ENCODE results near the gene KDM3A. TPM values are rescaled to one million over a fixed set of nuclear protein-coding genes. Genes with fewer than 3 reads are reported as not detected.

Gene KDM3A
- total RNA-seq, 1 donor from 2014 or later = 68.1 TPM

- DNase-seq (ENCODE audit: extremely low spot score, unreplicated experiment) = no peak
- Mint-ChIP-seq H3K9me3 (no peaks in the 10 kb centered on the region), H3K4me3 (no peak overlapping the region), H3K4me1 (ENCODE audit: unreplicated experiment) (no peaks in the 10 kb centered on the region), H3K27ac (no peak overlapping the region), H3K27me3 (no peaks in the 10 kb centered on the region), H3K36me3 (peaks cover 14% of the 10 kb centered on the region)
- TF ChIP-seq CTCF (conservative IDR thresholded peaks at IDR 0.05) = no peak
Measured at GRCh38 chr2:86510436-86510933, 69.3 kb downstream of the KDM3A start.

- Mint-ChIP-seq H3K27ac (peak overlapping the region; percentile 67), H3K27me3 (no peaks in the 10 kb centered on the region), H3K36me3 (peaks cover 20% of the 10 kb centered on the region), H3K9me3 (no peaks in the 10 kb centered on the region), H3K4me1 (ENCODE audit: unreplicated experiment) (no peaks in the 10 kb centered on the region), H3K4me3 (no peak overlapping the region)
- DNase-seq (ENCODE audit: extremely low spot score, unreplicated experiment) = no peak
- no peak for TF ChIP-seq CTCF (conservative IDR thresholded peaks at IDR 0.05)
Measured at GRCh38 chr2:86512034-86512433, 70.9 kb downstream of the KDM3A start.

GRCh38 chr2:86512892-86513291 lies 71.7 kb downstream of the KDM3A start:
- no peak overlapping the region for H3K4me3 Mint-ChIP-seq
- no peaks in the 10 kb centered on the region for H3K27me3 Mint-ChIP-seq
- H3K36me3 Mint-ChIP-seq = peaks cover 15% of the 10 kb centered on the region
- TF ChIP-seq CTCF (conservative IDR thresholded peaks at IDR 0.05) = no peak
- H3K4me1 Mint-ChIP-seq (ENCODE audit: unreplicated experiment) = no peaks in the 10 kb centered on the region
- no peak for DNase-seq (ENCODE audit: extremely low spot score, unreplicated experiment)
- H3K27ac Mint-ChIP-seq = no peak overlapping the region
- no peaks in the 10 kb centered on the region for H3K9me3 Mint-ChIP-seq

- no peak overlapping the region for H3K4me3 Mint-ChIP-seq
- H3K27ac Mint-ChIP-seq = no peak overlapping the region
- TF ChIP-seq CTCF (conservative IDR thresholded peaks at IDR 0.05) = no peak
Measured at GRCh38 chr2:86513948-86514660, 72.9 kb downstream of the KDM3A start.

GRCh38 chr2:86518481-86518880 lies 77.3 kb downstream of the KDM3A start:
- no peak overlapping the region for H3K4me3 Mint-ChIP-seq
- no peaks in the 10 kb centered on the region for H3K27me3 Mint-ChIP-seq
- peaks cover 4% of the 10 kb centered on the region for H3K9me3 Mint-ChIP-seq
- H3K27ac Mint-ChIP-seq = no peak overlapping the region
- DNase-seq (ENCODE audit: extremely low spot score, unreplicated experiment) = no peak
- H3K4me1 Mint-ChIP-seq (ENCODE audit: unreplicated experiment) = no peaks in the 10 kb centered on the region
- peak; percentile 37 for TF ChIP-seq CTCF (conservative IDR thresholded peaks at IDR 0.05)
- peaks cover 12% of the 10 kb centered on the region for H3K36me3 Mint-ChIP-seq

More at GRCh38 chr2:86513948-86514660, 72.9 kb downstream of the KDM3A start:
- Mint-ChIP-seq H3K36me3 (peaks cover 11% of the 10 kb centered on the region), H3K27me3 (no peaks in the 10 kb centered on the region), H3K9me3 (no peaks in the 10 kb centered on the region), H3K4me1 (ENCODE audit: unreplicated experiment) (no peaks in the 10 kb centered on the region)
- no peak for DNase-seq (ENCODE audit: extremely low spot score, unreplicated experiment)

Measured in type B pancreatic cell (in vitro differentiated cells).